ENCODE measurements around the gene FAM240B. TPM values are rescaled to one million over a fixed set of nuclear protein-coding genes. Genes with fewer than 3 reads are reported as not detected.

The FAM240B gene
- total and polyA plus RNA-seq, 9 of the 15 experiments (the other 6 are each of a cell fraction or from before 2014, with no cell fraction given), result not detected

- TF ChIP-seq KDM4B (IDR thresholded peaks at IDR 0.05; ENCODE audit: borderline replicate concordance in 2 of 2, low read depth in 1 of 2) (no peak), SNAPC5 (CRISPR knock-in tag; IDR thresholded peaks at IDR 0.05) (no peak), ILF3 (IDR thresholded peaks at IDR 0.05; ENCODE audit: borderline replicate concordance) (no peak), LEF1 (IDR thresholded peaks at IDR 0.05) (no peak), CREB1 (IDR thresholded peaks at IDR 0.05) (no peak), CREB1 (CRISPR knock-in tag; IDR thresholded peaks at IDR 0.05) (no peak), NR2C2 (CRISPR knock-in tag; IDR thresholded peaks at IDR 0.05) (no peak), NR2C2 (tag; IDR thresholded peaks at IDR 0.05) (no peak), MAFG (tag; conservative IDR thresholded peaks at IDR 0.05) (no peak)
- TF ChIP-seq, protein P1, sequence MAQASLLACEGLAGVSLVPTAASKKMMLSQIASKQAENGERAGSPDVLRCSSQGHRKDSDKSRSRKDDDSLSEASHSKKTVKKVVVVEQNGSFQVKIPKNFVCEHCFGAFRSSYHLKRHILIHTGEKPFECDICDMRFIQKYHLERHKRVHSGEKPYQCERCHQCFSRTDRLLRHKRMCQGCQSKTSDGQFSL (CRISPR knock-in tag; IDR thresholded peaks at IDR 0.05), result no peak
- TF ChIP-seq, protein P1 (tag; IDR thresholded peaks at IDR 0.05), result no peak
Observed at GRCh38 chr9:38675211-38675610, 44.7 kb downstream of the FAM240B start (continued).

Measured in K562 (cell line).